GM23338 (cell line): ENCODE data around the gene RMI2. TPM values are rescaled to one million over a fixed set of nuclear protein-coding genes. Genes with fewer than 3 reads are reported as not detected.

Experiments used
- ATAC-seq: fragments of 200-7000 bp; cut with Tn5 transposase; 3 replicates; pipeline ENCODE4 v1.9.1; 2020
- DNase-seq: peaks from one replicate; pipeline ENCODE4 v3.0.0-alpha.2; 2015; ENCODE audit warnings: low spot score
- H2AFZ ChIP-seq: fragments of 200-600 bp; sonication (generic); 2 replicates; pipeline ENCODE4 v1.8.0; 2016; ENCODE audit warnings: antibody characterized with exemption, mild to moderate bottlenecking, moderate library complexity
- H3F3A ChIP-seq: fragments of 200-600 bp; sonication (generic); replicated peaks from 2 replicates; pipeline ENCODE4 v1.8.0; 2017; ENCODE audit warnings: antibody characterized with exemption, mixed run types, low read depth
- H3K27ac ChIP-seq: fragments of 200-600 bp; sonication (generic); 2 replicates; pipeline ENCODE4 v1.6.1; 2016; ENCODE audit warnings: low read depth
- H3K27me3 ChIP-seq: fragments of 200-600 bp; sonication (generic); 2 replicates; pipeline ENCODE4 v1.8.0; 2016; ENCODE audit warnings: mild to moderate bottlenecking, mixed run types, moderate library complexity; ENCODE audit not compliant: insufficient read depth
- H3K36me3 ChIP-seq: fragments of 200-600 bp; sonication (generic); 2 replicates; pipeline ENCODE4 v1.8.0; 2016; ENCODE audit warnings: mild to moderate bottlenecking; ENCODE audit not compliant: insufficient read depth
- H3K4me1 ChIP-seq: fragments of 200-600 bp; sonication (generic); 2 replicates; pipeline ENCODE4 v1.8.0; 2016; ENCODE audit warnings: mild to moderate bottlenecking, moderate library complexity; ENCODE audit not compliant: insufficient read depth
- H3K4me2 ChIP-seq: fragments of 200-600 bp; sonication (generic); 2 replicates; pipeline ENCODE4 v1.7.1; 2017; ENCODE audit warnings: mixed run types
- H3K4me3 ChIP-seq: fragments of 200-600 bp; sonication (generic); 2 replicates; pipeline ENCODE4 v1.6.1; 2016; ENCODE audit warnings: mixed run types
- H3K79me2 ChIP-seq: fragments of 200-600 bp; sonication (generic); replicated peaks from 2 replicates; pipeline ENCODE4 v1.8.0; 2017; ENCODE audit warnings: mild to moderate bottlenecking; ENCODE audit not compliant: insufficient read depth
- H3K9me2 ChIP-seq: fragments of 200-600 bp; sonication (generic); 2 replicates; pipeline ENCODE4 v1.8.0; 2017; ENCODE audit not compliant: insufficient read depth
- H4K20me1 ChIP-seq: fragments of 200-600 bp; sonication (generic); replicated peaks from 2 replicates; pipeline ENCODE4 v1.8.0; 2017; ENCODE audit warnings: mild to moderate bottlenecking; ENCODE audit not compliant: insufficient read depth
- H3K27ac Mint-ChIP-seq: 2 replicates; pipeline ENCODE4 v1.8.0; 2020; ENCODE audit warnings: inconsistent platforms, mild to moderate bottlenecking, moderate library complexity, mixed read lengths
- H3K27me3 Mint-ChIP-seq: 3 replicates; pipeline ENCODE4 v1.8.0; 2022; ENCODE audit warnings: low read depth, mild to moderate bottlenecking, moderate library complexity, mixed read lengths, inconsistent platforms; ENCODE audit not compliant: insufficient read depth, poor library complexity
- H3K36me3 Mint-ChIP-seq: 3 replicates; pipeline ENCODE4 v1.8.0; 2021; ENCODE audit warnings: low read depth, mild to moderate bottlenecking, inconsistent platforms, moderate library complexity, mixed read lengths
- H3K4me1 Mint-ChIP-seq: 3 replicates; pipeline ENCODE4 v1.8.0; 2020; ENCODE audit warnings: mild to moderate bottlenecking, inconsistent platforms, mixed read lengths
- H3K4me3 Mint-ChIP-seq: 3 replicates; pipeline ENCODE4 v1.8.0; 2021; ENCODE audit warnings: moderate library complexity, mild to moderate bottlenecking, inconsistent platforms, mixed read lengths
- H3K9me3 Mint-ChIP-seq: 3 replicates; pipeline ENCODE4 v1.8.0; 2020; ENCODE audit warnings: moderate library complexity, mild to moderate bottlenecking, inconsistent platforms, mixed read lengths
- CREB1 ChIP-seq: fragments of 250-450 bp; sonication (Bioruptor Pico); IDR thresholded peaks from 2 replicates; pipeline ENCODE4 v1.5.0; 2020; ENCODE audit warnings: low read depth, mild to moderate bottlenecking, moderate library complexity
- EZH2 ChIP-seq: fragments of 200-600 bp; sonication (generic); IDR thresholded peaks from one replicate; pipeline ENCODE4 v1.8.0; 2017; ENCODE audit warnings: antibody characterized with exemption, mild to moderate bottlenecking, low read depth; ENCODE audit not compliant: unreplicated experiment
- EZH2phosphoT487 ChIP-seq: fragments of 200-600 bp; sonication (generic); IDR thresholded peaks from one replicate; pipeline ENCODE4 v1.8.1; 2018; ENCODE audit warnings: antibody characterized with exemption; ENCODE audit not compliant: unreplicated experiment
- JUNB ChIP-seq: IDR thresholded peaks from one replicate; pipeline ENCODE4 v1.6.1; 2016; ENCODE audit warnings: antibody characterized with exemption; ENCODE audit not compliant: unreplicated experiment
- NANOG ChIP-seq: IDR thresholded peaks from 2 replicates; pipeline ENCODE4 v1.6.1; 2016; ENCODE audit warnings: antibody characterized with exemption, borderline replicate concordance
- POLR2AphosphoS5 ChIP-seq: IDR thresholded peaks from 2 replicates; pipeline ENCODE4 v1.6.1; 2016; ENCODE audit warnings: antibody characterized with exemption, low read depth
- STAT1 ChIP-seq: IDR thresholded peaks from one replicate; pipeline ENCODE4 v1.6.1; 2016; ENCODE audit warnings: antibody characterized with exemption; ENCODE audit not compliant: unreplicated experiment
- ZNF114 ChIP-seq: fragments of 250-450 bp; sonication (Bioruptor Pico); IDR thresholded peaks from 2 replicates; pipeline ENCODE4 v1.5.0; 2020; ENCODE audit warnings: mild to moderate bottlenecking, moderate library complexity
- polyA plus RNA-seq: library from polyadenylated mRNA; unstranded; fragments of >200 nt; fragmentation: Nextera tagmentation; extraction: Ambion mirVana; gene quantifications from 2 replicates; pipeline ENCODE4 v1.2.1, GENCODE V29; 2016
- total RNA-seq: library from RNA; depleted of rRNA; stranded (reverse); fragments of >200 nt; shearing (Covaris generic); gene quantifications from 2 replicates; pipeline ENCODE4 v1.2.3, GENCODE V29; 2014
- TF ChIP-seq, protein P1 (sequence below), 2 experiments: fragments of 200-600 bp in 1 of 2; sonication (generic) in 1 of 2; conservative IDR thresholded peaks; 2 replicates each; pipeline versions ENCODE4 v1.5.1 to v1.6.1; 2016 to 2017; ENCODE audit warnings: antibody characterized with exemption in 2 of 2, low read depth in 2 of 2, mild to moderate bottlenecking in 2 of 2, moderate library complexity in 1 of 2
- TF ChIP-seq, protein P2 (sequence below): IDR thresholded peaks from one replicate; pipeline ENCODE4 v1.6.1; 2018; ENCODE audit warnings: antibody characterized with exemption; ENCODE audit not compliant: unreplicated experiment
- TF ChIP-seq, protein P3 (sequence below): IDR thresholded peaks from 2 replicates; pipeline ENCODE4 v1.6.1; 2016; ENCODE audit warnings: antibody characterized with exemption

Gene RMI2
- total and polyA plus RNA-seq, 2 experiments from 2014 or later = 98.2 to 108 TPM

DNA sequence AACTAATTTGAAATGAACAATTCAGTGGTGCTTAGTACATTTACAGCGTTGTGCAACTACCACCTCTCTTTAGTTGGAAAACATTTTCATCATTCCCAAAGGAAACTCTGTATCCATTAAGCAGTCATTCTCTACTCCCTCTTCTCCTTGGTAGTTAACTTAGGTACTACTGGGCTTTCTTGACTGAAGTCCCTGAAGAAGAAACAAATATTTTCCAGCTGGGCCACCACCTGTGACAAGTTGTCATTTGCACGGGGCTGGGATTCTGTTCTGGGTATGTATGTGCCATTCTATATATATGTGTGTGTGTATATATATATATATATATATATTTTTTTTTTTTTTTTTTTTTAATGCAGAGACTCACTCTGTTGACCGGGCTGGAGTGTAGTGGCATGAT, 15.4 kb upstream of the RMI2 start (continued):
- TF ChIP-seq NANOG (no peak), EZH2phosphoT487 (no peak), POLR2AphosphoS5 (no peak)
- TF ChIP-seq, protein P1, sequence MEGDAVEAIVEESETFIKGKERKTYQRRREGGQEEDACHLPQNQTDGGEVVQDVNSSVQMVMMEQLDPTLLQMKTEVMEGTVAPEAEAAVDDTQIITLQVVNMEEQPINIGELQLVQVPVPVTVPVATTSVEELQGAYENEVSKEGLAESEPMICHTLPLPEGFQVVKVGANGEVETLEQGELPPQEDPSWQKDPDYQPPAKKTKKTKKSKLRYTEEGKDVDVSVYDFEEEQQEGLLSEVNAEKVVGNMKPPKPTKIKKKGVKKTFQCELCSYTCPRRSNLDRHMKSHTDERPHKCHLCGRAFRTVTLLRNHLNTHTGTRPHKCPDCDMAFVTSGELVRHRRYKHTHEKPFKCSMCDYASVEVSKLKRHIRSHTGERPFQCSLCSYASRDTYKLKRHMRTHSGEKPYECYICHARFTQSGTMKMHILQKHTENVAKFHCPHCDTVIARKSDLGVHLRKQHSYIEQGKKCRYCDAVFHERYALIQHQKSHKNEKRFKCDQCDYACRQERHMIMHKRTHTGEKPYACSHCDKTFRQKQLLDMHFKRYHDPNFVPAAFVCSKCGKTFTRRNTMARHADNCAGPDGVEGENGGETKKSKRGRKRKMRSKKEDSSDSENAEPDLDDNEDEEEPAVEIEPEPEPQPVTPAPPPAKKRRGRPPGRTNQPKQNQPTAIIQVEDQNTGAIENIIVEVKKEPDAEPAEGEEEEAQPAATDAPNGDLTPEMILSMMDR (conservative IDR thresholded peaks at IDR 0.05; ENCODE audit: low read depth in 2 of 2) = no peak

DNA sequence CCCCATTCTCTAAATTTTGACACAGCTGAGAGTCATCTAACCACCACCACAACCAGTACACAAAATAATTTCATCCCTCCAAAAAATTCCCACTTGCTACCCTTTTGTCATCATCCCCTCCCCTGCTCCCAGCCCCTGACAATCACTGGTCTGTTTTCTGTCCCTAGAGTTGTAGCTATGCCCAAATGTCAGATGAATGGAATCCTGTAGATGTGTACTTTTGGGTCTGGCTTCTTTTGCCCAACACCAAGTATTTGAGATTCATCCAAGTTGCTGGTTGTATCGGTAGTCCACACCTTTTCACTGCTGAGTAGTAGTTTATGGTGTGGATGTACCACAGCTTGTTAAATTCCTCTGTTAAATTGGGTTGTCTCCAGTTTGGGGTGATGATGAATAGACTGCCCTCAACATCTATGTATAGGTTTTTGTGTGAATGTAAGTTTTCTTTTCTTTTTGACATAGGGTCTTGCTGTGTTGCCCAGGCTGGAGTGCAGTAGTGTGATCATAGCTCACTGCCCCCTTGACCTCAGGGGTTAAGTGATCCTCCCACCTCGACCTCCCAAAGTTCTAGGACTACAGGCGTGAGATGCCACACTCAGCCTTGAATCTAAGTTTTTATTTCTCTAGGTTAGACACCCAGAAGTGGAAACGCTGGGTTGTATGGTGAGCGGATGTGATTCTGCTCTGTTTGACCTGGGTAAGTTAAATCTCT, 14.6 kb upstream of the RMI2 start:
- Mint-ChIP-seq H3K36me3 (peaks cover 41% of the 10 kb centered on the region), H3K27me3 (peaks cover 17% of the 10 kb centered on the region), H3K4me1 (peaks cover 42% of the 10 kb centered on the region), H3K9me3 (peaks cover 14% of the 10 kb centered on the region), H3K4me3 (no peak overlapping the region; the same call in 2 of the 3 replicates), H3K27ac (peak overlapping the region; percentile 53; the same call in 1 of the 2 replicates)
- Histone ChIP-seq H3K4me3 (no peak overlapping the region), H3K36me3 (no peaks in the 10 kb centered on the region), H3K4me1 (peaks cover 18% of the 10 kb centered on the region), H3K27me3 (no peaks in the 10 kb centered on the region), H2AFZ (no peak overlapping the region), H3K4me2 (no peak overlapping the region), H3K79me2 (no peaks in the 10 kb centered on the region), H3K9me2 (no peaks in the 10 kb centered on the region), H3F3A (peaks cover 8% of the 10 kb centered on the region; the same call in 1 of the 2 replicates), H3K27ac (no peak overlapping the region), H4K20me1 (no peaks in the 10 kb centered on the region)
- ATAC-seq (no peak), DNase-seq (no peak)
- TF ChIP-seq CREB1 (no peak), EZH2phosphoT487 (no peak), JUNB (no peak), STAT1 (no peak)

DNA sequence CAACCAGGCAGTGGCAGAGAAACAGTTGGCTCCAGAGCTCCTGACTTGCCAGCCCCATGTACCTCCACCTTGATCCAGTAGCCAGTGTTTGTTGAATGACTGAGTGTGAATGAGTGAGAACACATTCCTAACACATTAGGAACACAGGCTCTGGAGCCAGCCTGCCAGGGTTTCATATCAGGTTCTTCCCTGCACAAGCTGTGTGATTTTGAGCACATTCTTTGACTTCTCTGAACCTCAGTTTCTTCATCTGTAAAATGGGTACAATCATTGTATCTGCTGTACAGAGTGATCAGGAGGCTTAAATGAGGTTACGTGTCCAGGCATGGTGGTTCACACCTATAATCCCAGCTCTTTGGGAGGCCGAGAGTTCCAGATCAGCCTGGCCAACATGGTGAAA, 13.3 kb upstream of the RMI2 start:
- Histone ChIP-seq H3F3A (peaks cover 8% of the 10 kb centered on the region; the same call in 1 of the 2 replicates), H3K79me2 (no peaks in the 10 kb centered on the region), H3K27ac (no peak overlapping the region), H3K4me1 (peaks cover 18% of the 10 kb centered on the region), H3K9me2 (no peaks in the 10 kb centered on the region), H3K4me2 (no peak overlapping the region), H3K36me3 (no peaks in the 10 kb centered on the region), H3K4me3 (no peak overlapping the region), H4K20me1 (no peaks in the 10 kb centered on the region), H3K27me3 (no peaks in the 10 kb centered on the region), H2AFZ (no peak overlapping the region)
- Mint-ChIP-seq H3K4me3 (no peak overlapping the region), H3K4me1 (peaks cover 38% of the 10 kb centered on the region), H3K27ac (no peak overlapping the region), H3K9me3 (peaks cover 22% of the 10 kb centered on the region), H3K27me3 (peaks cover 16% of the 10 kb centered on the region), H3K36me3 (peaks cover 45% of the 10 kb centered on the region)
- no peak for ATAC-seq
- DNase-seq = no peak
- TF ChIP-seq JUNB (no peak), NANOG (no peak), STAT1 (no peak), EZH2 (no peak), POLR2AphosphoS5 (no peak), ZNF114 (CRISPR knock-in tag) (no peak), CREB1 (no peak)
- TF ChIP-seq, protein P2, sequence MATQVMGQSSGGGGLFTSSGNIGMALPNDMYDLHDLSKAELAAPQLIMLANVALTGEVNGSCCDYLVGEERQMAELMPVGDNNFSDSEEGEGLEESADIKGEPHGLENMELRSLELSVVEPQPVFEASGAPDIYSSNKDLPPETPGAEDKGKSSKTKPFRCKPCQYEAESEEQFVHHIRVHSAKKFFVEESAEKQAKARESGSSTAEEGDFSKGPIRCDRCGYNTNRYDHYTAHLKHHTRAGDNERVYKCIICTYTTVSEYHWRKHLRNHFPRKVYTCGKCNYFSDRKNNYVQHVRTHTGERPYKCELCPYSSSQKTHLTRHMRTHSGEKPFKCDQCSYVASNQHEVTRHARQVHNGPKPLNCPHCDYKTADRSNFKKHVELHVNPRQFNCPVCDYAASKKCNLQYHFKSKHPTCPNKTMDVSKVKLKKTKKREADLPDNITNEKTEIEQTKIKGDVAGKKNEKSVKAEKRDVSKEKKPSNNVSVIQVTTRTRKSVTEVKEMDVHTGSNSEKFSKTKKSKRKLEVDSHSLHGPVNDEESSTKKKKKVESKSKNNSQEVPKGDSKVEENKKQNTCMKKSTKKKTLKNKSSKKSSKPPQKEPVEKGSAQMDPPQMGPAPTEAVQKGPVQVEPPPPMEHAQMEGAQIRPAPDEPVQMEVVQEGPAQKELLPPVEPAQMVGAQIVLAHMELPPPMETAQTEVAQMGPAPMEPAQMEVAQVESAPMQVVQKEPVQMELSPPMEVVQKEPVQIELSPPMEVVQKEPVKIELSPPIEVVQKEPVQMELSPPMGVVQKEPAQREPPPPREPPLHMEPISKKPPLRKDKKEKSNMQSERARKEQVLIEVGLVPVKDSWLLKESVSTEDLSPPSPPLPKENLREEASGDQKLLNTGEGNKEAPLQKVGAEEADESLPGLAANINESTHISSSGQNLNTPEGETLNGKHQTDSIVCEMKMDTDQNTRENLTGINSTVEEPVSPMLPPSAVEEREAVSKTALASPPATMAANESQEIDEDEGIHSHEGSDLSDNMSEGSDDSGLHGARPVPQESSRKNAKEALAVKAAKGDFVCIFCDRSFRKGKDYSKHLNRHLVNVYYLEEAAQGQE = no peak
- TF ChIP-seq, protein P1 (conservative IDR thresholded peaks at IDR 0.05; ENCODE audit: low read depth in 2 of 2) = no peak
- TF ChIP-seq, protein P3, sequence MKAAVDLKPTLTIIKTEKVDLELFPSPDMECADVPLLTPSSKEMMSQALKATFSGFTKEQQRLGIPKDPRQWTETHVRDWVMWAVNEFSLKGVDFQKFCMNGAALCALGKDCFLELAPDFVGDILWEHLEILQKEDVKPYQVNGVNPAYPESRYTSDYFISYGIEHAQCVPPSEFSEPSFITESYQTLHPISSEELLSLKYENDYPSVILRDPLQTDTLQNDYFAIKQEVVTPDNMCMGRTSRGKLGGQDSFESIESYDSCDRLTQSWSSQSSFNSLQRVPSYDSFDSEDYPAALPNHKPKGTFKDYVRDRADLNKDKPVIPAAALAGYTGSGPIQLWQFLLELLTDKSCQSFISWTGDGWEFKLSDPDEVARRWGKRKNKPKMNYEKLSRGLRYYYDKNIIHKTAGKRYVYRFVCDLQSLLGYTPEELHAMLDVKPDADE = no peak
